Measurements from ENCODE around the gene HS1BP3. TPM values are rescaled to one million over a fixed set of nuclear protein-coding genes. Genes with fewer than 3 reads are reported as not detected.
A peak's percentile ranks its signal among the peaks of the same experiment; 100 is the strongest.

The HS1BP3 gene
- total and polyA plus RNA-seq, 2 of the 4 experiments (the other 2 are of a cell fraction), result 9.0 to 14.8 TPM

DNA sequence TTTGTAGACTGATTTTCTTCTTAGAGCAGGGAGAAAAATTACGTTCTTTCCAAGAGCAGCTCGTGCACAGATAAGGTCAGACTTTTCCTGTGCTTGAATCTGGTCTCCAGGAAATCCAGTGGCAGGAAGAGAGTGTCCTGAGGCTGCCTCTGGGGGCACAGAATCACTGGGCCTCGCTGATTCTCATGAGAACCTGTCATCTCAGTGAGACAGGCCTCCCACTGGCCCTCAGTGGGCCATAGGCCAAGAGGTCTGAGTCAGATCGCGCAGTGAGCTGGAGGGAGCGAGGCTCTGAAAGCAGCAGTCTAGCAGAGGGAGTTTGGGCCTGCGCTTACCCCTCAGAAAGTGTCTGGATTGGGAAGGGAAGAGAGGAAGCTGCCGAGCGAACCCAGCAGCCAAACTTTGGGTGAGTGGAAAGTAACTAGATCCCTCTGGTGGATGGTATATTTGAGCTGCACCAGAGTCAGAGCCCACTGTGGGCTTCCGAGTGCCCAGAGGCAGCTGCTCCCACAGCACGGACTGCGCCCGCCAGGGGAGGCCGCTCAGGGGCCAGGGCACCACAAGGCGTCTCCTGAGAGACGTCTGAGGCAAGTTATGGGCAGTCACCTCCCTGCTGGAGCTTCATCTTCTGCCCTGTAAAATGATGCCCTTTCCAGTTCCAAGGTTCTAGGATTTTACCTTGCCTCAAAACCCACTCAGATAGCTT is 24.2 kb upstream of the HS1BP3 start:
- H3K9me3 ChIP-seq (ENCODE audit: control insufficient read depth, insufficient read depth, low read length), result peaks cover 12% of the 10 kb centered on the region; the same call in 1 of the 2 replicates
- H2AK9ac ChIP-seq (replicated peaks; ENCODE audit: low read depth, low read length, poor library complexity), result peak overlapping the region; percentile 19
- no peak overlapping the region for H3K23ac ChIP-seq (ENCODE audit: low read depth, low read length)
- in situ Hi-C loops (cut with MboI; ENCODE audit: low sequenced_read_pairs), result loop anchor here (25.0 kb wide), 1 partner anchor 1087 kb away; no protein-coding TSS in a partner anchor
- WGBS, 2 experiments (ENCODE audit: extremely low coverage in 2 of 2, insufficient read length in 1 of 2), result 13% methylated on average over 4 of the region's 16 CpGs; no CpG with 5 or more reads in 1 of the 2 experiments
- no peak overlapping the region for H3K4ac ChIP-seq (ENCODE audit: low read depth, low read length)
- no peak overlapping the region for H2BK15ac ChIP-seq (ENCODE audit: low read depth, low read length)
- peaks cover 1% of the 10 kb centered on the region; the same call in 1 of the 2 replicates for H3K36me3 ChIP-seq (ENCODE audit: control insufficient read depth, insufficient read depth, low read length)
- H4K20me1 ChIP-seq (ENCODE audit: insufficient read depth, low read length), result no peaks in the 10 kb centered on the region
- intact Hi-C loops (cut with micrococcal nuclease), result no loop called here
- no peak overlapping the region for H4K8ac ChIP-seq (ENCODE audit: low read depth in 2 of 2, low read length in 2 of 2)
- H2AK5ac ChIP-seq (ENCODE audit: low read depth, low read length), result no peak overlapping the region
- no peak overlapping the region for H4K5ac ChIP-seq (ENCODE audit: low read depth, low read length)
- POLR2A ChIA-PET (ENCODE audit: unreplicated experiment), result no interaction called here
- H3K4me1 ChIP-seq (ENCODE audit: control insufficient read depth, insufficient read depth, low read length), result peaks cover 7% of the 10 kb centered on the region; the same call in 1 of the 2 replicates
- H3K4me3 ChIP-seq (ENCODE audit: insufficient read depth, low read depth, low read length), result no peak overlapping the region
- H3K9me1 ChIP-seq (ENCODE audit: insufficient read depth, low read length), result peaks cover 5% of the 10 kb centered on the region; the same call in 1 of the 2 replicates
- H2BK120ac ChIP-seq (ENCODE audit: low read depth, low read length), result no peak overlapping the region
- H4K91ac ChIP-seq (ENCODE audit: insufficient read depth, low read depth, low read length), result no peak overlapping the region
- no peak overlapping the region for H2BK20ac ChIP-seq (ENCODE audit: low read depth, low read length)
- H3K4me2 ChIP-seq (ENCODE audit: low read depth, low read length), result no peak overlapping the region
- H3K9ac ChIP-seq (ENCODE audit: low read depth, low read length), result no peak overlapping the region
- no peak overlapping the region for H3K14ac ChIP-seq (replicated peaks; ENCODE audit: low read depth, low read length)
- DNase-seq, result peak; percentile 87
- ATAC-seq (ENCODE audit: low read depth), result peak; percentile 93
- no peaks in the 10 kb centered on the region for H3K79me1 ChIP-seq (ENCODE audit: low read depth in 1 of 2, low read length in 2 of 2)
- peak overlapping the region; percentile 71 for H2AFZ ChIP-seq (replicated peaks; ENCODE audit: low read length, poor library complexity)
- peaks cover 28% of the 10 kb centered on the region for H3K27me3 ChIP-seq (ENCODE audit: control insufficient read depth, insufficient read depth, low read length)
- H2BK5ac ChIP-seq (ENCODE audit: low read depth, low read length, poor library complexity, severe bottlenecking), result no peak overlapping the region
- BruUV-seq (replicated peaks), result no TSS peak
- no peak overlapping the region for H3K56ac ChIP-seq (ENCODE audit: extremely low read depth, insufficient read depth, low read length)
- dilution Hi-C loops (cut with HindIII; ENCODE audit: low sequenced_read_pairs, unreplicated experiment), result loop anchor here (25.0 kb wide), 1 partner anchor 262 kb away; no protein-coding TSS in a partner anchor
- H3K27ac ChIP-seq (ENCODE audit: insufficient read depth, low read length), result no peak overlapping the region
- CTCF ChIA-PET, result interaction anchor here (1.5 to 2.8 kb wide), 5 partner anchors 9 to 107 kb away, joined by 3 to 14 read pairs (median 4); no protein-coding TSS in a partner anchor
- TF ChIP-seq MAZ (IDR thresholded peaks at IDR 0.05; ENCODE audit: borderline replicate concordance, low read depth, low read length), result peak; percentile 19; the same call in 1 of the 2 replicates
- 0 out of 2 replicates have a peak, but pooled peaks have one; percentile 9 for TF ChIP-seq SMC3 (IDR thresholded peaks at IDR 0.05; ENCODE audit: low read depth, low read length)
- no peak for TF ChIP-seq MAFK (IDR thresholded peaks at IDR 0.05; ENCODE audit: low read depth, low read length)
- TF ChIP-seq, protein P1, sequence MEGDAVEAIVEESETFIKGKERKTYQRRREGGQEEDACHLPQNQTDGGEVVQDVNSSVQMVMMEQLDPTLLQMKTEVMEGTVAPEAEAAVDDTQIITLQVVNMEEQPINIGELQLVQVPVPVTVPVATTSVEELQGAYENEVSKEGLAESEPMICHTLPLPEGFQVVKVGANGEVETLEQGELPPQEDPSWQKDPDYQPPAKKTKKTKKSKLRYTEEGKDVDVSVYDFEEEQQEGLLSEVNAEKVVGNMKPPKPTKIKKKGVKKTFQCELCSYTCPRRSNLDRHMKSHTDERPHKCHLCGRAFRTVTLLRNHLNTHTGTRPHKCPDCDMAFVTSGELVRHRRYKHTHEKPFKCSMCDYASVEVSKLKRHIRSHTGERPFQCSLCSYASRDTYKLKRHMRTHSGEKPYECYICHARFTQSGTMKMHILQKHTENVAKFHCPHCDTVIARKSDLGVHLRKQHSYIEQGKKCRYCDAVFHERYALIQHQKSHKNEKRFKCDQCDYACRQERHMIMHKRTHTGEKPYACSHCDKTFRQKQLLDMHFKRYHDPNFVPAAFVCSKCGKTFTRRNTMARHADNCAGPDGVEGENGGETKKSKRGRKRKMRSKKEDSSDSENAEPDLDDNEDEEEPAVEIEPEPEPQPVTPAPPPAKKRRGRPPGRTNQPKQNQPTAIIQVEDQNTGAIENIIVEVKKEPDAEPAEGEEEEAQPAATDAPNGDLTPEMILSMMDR (conservative IDR thresholded peaks at IDR 0.05; ENCODE audit: low read depth, low read length), result 0 out of 2 replicates have a peak, but pooled peaks have one; percentile 8
- no peak for TF ChIP-seq POLR2A (IDR thresholded peaks at IDR 0.05; ENCODE audit: low read depth, low read length)
- TF ChIP-seq FOS (IDR thresholded peaks at IDR 0.05; ENCODE audit: low read depth, low read length), result peak; percentile 50; the same call in 1 of the 2 replicates
- H3K18ac ChIP-seq (ENCODE audit: low read depth, low read length), result no peak overlapping the region
